Adrenal gland (tissue), 5 donors: Measurements from ENCODE around the gene GRIFIN.

Experiments used
- POLR2A ChIP-seq, 2 donors: fragments of 450-650 bp; IDR thresholded peaks; one replicate each; pipeline ENCODE4 v1.6.1; 2017; ENCODE audit warnings: antibody characterized with exemption in 2 of 2, mild to moderate bottlenecking in 2 of 2, moderate library complexity in 1 of 2
- TF ChIP-seq, protein P1 (sequence below), 6 experiments: fragments of 450-650 bp in 4 of 6; fragments of 200-600 bp in 2 of 6; sonication (generic) in 1 of 6; IDR thresholded peaks; 1 replicate in 5 of 6; 2 replicates in 1 of 6; pipeline versions ENCODE4 v1.5.1 to v1.8.0; 2016 to 2021; ENCODE audit warnings: antibody characterized with exemption in 6 of 6, mild to moderate bottlenecking in 2 of 6, moderate library complexity in 1 of 6
- donor health status: DM: no; HTN: no; CAD: no.

GRCh38 chr7:2431260-2431867 is 44.8 kb downstream of the GRIFIN start:
- TF ChIP-seq, protein P1, sequence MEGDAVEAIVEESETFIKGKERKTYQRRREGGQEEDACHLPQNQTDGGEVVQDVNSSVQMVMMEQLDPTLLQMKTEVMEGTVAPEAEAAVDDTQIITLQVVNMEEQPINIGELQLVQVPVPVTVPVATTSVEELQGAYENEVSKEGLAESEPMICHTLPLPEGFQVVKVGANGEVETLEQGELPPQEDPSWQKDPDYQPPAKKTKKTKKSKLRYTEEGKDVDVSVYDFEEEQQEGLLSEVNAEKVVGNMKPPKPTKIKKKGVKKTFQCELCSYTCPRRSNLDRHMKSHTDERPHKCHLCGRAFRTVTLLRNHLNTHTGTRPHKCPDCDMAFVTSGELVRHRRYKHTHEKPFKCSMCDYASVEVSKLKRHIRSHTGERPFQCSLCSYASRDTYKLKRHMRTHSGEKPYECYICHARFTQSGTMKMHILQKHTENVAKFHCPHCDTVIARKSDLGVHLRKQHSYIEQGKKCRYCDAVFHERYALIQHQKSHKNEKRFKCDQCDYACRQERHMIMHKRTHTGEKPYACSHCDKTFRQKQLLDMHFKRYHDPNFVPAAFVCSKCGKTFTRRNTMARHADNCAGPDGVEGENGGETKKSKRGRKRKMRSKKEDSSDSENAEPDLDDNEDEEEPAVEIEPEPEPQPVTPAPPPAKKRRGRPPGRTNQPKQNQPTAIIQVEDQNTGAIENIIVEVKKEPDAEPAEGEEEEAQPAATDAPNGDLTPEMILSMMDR (IDR thresholded peaks at IDR 0.05): peak in 5 of 6 experiments; percentile 34 to 55 (median 41)
- no peak for TF ChIP-seq POLR2A (IDR thresholded peaks at IDR 0.05)
